Peyer's patch (tissue), 4 donors: ENCODE measurements around the gene HRH3.

Experiments
- CTCF ChIP-seq, 6 experiments: fragments of 450-650 bp in 4 of 6; fragments of 200-600 bp in 2 of 6; sonication (generic) in 1 of 6; IDR thresholded peaks; one replicate each; pipeline ENCODE4 v1.5.1; 2017 to 2019; ENCODE audit warnings: antibody characterized with exemption in 6 of 6, mild to moderate bottlenecking in 3 of 6, moderate library complexity in 1 of 6
- POLR2A ChIP-seq, 2 donors: fragments of 450-650 bp; IDR thresholded peaks; one replicate each; pipeline ENCODE4 v1.5.1; 2017; ENCODE audit warnings: antibody characterized with exemption in 2 of 2, mild to moderate bottlenecking in 2 of 2, moderate library complexity in 2 of 2

- TF ChIP-seq POLR2A (IDR thresholded peaks at IDR 0.05) (no peak), CTCF (IDR thresholded peaks at IDR 0.05) (no peak)
These were observed 47.5 kb upstream of the HRH3 start for GRCh38 chr20:62267543-62267942.
